GM21423 (cell line): ENCODE data around the gene AHR.

Source experiments
- ATAC-seq: cut with Tn5 transposase; IDR thresholded peaks from one replicate; pipeline ENCODE4 v1.9.1; 2021; ENCODE audit warnings: mild to moderate bottlenecking, moderate library complexity; ENCODE audit not compliant: unreplicated experiment

The AHR gene

DNA sequence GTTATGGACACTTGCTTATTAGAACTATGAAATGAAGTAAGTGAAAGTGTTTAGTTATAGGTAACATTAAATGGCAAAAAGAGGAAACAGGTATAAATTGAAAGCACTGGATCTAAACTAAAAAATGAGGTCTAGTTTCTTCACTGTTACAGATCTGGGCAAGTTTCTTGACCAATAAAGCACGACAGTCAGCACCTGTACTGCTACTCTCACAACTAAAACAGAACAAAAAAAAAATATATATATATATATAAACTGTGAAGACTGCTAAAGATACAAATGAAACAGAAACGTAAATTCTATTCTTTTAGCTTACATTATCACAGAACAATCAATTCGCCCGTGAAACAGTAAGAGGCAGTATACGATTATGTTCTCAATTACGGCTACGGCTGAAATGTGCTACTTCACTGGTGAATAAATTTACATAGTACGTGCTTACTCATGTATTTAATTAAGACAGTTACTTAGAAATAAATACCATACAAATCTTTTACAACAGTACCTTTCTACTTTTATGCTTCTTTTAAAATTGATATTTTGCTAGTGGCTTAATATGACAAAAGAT is 4.2 kb downstream of the AHR start:
- peak; percentile 28 for ATAC-seq

DNA sequence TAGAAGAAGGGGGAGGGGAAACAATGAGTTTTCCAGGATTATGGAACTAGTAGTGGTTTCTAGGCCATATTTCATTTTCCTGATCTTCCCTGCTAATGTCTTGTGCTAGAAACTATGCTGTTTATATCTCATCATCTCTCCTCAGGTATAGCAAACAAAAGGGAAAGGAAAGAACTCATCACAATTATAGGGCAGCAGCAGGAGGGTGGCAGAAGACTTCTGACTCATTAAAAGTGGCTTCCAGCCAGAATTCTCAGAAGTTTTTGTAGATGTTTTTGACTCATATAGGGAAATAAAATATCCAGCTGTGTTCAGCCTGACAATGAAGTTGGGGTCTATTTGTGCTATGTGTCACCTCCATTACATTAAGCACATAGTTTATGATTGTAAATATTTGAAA is 6.5 kb downstream of the AHR start:
- no peak for ATAC-seq

DNA sequence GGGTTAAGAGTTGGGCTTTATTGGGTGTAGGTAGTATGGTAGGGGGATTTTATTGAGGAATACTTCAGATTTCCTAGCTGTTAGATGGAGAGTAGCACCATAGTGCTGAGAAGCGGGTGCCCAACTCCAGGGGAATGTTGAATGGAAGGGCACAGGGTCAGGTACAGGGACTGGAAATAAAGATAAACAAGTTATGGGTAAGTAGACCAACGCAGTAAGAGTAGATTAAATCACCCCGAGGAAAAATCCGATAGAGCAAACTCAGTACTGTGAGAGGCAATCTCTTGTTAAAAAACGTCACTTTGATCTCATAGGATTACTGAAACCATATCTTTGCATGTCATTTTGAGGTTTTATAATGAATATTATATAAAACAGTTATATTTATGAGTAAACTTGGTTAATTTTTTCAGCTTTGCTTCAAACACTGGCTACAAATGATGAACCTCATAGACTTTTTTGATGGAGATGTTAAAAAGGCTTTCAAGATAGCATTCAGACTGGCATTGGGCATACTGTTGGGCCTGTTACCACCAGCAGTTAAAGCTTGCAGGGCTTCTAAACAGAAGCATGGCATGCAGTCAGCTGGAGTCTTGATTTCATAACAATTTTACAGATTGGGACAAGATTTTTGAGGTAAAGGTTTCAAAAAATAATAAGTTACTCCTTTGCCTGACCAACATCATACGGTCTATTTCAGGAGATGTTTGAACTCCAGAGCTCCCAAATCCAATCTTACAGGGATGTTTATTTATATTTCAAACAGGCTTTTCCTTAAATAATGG is 7.1 kb downstream of the AHR start:
- no peak for ATAC-seq

DNA sequence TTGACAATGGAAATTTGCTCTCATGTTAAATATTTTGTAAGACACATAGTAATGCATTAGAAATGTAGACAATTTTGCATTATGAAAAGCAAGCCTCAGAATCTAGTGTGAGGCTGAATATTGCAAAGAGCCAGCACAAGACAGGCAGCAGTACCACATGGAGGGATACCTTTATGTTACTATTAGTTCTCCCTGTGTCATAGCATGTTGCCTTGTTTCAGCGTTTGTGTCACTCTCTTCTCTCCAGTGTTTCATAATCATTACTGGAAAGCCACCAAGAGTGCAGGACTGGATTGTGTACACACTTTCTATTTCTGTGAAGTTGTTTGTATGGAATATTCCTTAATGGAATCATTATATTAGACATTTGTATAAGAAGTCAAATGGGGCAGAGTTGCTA is 8.5 kb downstream of the AHR start:
- no peak for ATAC-seq

DNA sequence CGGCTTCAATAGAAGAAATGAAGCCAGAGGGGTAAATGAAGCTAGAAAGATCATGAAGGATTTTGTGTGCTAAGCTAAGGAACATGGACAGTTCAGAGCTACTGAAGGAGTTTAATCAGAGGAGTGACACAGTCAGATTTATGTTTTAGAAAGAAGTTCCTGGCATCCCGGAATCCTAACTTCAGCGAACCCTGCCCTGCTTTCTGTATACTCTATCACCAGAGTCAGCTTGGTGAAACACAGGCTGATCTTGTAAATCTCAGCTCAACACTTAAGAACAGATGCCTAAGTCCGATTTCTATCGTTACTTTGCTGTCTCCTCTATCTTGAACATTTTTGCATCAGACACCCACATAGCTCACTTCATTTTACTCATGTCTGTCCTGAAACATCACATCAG is 9.1 kb downstream of the AHR start:
- ATAC-seq, result no peak

DNA sequence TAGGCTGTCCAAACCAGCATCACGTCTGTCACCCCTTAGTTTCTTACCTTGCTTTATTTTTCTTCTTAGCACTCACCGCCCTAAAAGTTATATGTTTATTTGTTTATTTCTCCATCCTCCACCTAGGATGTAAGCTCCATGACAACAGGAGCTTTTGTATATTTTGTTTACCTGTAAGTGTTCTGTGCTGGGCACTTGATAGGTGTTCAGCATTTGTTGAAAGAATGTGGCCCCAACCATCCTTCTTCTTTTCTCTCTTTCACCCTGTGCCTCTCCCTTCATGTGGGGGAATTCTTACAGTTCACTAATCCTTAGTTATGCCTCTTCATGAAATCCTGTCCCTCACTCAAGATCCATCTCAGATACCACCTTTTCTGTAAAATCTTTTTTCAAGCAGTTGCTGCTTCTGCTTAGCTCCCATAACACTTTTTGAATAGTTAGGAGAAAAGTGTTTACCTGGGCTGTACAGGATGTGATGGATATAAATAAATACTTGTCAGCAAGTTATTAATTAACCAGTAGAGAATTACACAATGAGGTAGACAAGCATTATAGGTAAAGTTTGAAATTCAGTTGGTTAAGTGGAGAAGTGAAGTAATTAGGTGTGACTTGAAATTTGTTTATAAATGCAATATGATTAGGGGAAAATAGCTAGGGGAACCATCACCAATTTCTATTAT is 9.7 kb downstream of the AHR start:
- ATAC-seq, result peak; percentile 40

DNA sequence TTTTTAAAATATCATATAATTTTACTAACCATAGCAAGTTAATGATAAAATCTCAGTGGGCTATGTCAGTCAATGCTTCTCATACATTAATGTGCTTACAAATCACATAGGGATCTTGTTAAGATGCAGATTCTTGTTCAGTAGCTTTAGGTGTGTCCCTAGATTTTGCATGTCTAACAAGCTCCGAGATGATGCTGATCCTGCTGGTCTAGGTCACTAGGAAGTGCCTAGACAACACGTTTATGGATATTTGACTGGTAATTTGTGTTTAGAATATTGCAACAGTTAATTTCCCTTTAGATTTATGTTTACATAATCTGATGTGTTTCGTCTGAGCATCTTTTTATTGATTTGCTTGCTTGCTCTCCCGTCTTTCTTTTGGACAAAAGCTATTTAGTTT is 12.7 kb downstream of the AHR start:
- no peak for ATAC-seq

DNA sequence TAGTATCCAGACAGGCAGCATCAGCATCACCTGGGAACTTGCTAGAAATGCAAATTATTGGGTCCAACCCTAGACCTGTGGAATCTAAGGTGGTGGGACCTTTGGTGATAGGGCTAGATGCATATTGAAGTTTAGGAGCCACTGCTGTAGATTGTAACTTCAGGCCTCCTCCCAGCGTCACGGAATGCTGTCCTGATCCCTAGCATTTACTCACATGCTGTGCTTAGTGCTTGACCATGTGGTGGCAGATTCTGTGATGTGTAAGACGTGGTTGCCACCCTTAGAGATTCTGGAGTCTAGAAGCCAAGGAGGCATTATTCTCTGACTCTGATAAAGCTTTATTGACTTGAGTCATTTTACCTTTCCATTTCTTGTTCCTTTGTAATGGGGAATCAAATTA is 13.5 kb downstream of the AHR start:
- no peak for ATAC-seq

DNA sequence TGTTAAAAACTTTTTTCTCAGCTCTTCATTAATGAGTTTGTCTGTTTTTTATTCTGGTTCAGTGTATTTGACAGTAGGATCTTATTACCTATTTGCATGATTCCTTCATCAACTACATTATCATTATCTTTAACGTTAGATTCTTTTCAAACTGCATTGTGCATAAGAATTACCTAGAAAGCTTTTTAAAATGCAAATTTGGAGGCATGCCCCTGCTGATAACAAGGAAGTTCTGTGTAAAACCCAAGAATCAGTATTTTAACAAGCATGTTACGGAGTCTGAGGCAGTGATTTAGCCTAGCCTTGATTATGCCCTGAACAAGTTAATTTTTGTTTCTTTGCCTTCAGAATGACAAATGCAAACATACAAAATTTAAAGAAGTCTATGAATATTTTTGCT is 14.2 kb downstream of the AHR start:
- no peak for ATAC-seq

DNA sequence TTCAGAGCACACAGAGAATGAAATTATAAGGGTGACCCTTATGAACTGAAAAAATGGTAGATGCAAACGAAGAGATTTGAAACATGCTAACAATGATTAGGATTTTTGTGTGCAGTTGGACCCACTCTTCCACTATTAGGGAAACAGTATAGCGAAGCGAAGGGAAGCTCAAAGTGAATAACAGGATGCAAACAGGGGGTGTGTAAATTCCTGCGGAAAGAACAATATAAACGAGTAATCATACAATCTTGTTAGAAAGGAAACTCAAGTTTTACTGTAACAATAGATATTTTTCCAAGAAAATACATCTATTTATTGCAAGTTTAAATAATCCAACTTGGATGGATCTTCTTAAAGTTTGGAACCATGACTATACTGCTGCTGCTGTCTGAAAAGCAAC is 14.7 kb downstream of the AHR start:
- no peak for ATAC-seq

DNA sequence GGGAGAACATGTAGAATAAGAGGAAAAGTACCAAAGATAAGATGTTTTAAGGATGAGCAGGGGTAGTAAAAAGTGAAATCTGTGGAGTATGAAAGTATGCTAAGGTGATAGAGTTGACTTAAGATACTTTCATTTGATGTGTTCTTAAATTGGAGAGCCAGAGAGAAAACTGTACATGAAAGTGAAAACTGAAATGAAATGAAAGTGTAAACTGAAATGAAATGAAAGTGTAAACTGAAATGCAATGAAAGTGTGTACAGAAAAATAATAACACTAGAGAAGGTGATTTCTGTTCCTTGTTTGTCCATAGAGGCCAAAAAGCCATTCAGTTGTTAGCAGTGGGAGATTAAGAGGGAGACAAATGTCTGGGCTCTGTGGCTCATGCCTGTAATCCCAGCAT is 17.5 kb downstream of the AHR start:
- ATAC-seq, result peak; percentile 55

DNA sequence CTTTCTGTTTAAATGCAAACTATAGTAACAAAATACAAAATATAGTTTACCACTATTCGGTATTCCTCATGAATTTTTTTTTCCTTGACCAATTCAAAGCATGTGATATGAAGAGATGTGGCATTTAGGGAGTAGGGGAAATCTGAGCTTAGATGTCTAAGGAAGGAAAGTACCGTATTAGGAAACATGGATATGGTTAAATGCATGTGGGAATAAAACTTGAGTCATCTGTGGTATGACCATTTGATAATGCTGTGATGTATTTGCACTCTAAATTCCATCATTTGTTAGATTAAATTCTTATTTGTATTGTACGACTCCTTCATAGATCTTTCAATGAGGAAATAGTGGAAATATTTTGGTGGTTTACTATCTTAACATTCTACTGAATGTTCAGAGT is 19.7 kb downstream of the AHR start:
- ATAC-seq, result no peak

DNA sequence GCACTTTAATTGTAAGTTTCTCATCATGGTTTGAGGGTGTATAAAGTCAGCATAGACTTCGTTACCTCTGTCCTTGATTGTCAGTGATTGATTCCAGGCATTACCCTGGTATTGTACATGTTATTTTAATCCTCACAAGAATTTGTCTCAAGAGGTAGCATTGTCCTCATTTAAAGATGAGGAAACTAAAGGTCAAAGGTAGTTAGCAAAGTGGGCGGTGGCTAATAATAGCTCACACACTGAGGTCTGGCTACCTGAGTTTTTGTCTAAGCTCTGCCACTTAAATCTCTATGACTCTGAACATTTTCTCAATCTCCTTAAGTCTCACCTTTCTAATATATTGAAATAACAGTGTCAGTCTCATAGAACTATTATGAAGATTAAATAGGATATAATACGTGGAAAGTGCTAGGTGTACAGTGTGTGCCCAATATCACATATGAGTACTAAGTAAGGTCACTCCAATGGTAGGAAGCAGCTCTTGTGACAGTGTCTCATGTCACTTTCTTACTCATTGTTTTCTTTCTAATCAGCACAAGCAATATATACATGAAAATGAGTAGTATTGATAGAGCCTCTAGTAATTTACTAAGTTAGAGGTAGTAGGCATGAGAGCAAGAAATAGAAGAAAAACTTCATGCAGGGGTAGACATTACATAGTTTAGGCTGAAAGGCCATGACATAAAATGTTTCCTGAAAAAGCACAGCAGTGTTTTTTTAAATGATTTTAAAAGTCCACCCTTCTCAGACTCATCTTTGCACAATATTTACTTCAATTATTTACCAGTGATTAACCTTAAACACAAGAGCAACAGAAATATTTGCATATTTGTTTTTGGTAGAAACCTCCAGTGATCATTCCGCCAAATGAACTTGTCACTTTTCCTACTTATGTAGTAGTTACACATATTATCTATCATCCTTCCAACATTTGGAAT is 21.0 kb downstream of the AHR start:
- no peak for ATAC-seq

DNA sequence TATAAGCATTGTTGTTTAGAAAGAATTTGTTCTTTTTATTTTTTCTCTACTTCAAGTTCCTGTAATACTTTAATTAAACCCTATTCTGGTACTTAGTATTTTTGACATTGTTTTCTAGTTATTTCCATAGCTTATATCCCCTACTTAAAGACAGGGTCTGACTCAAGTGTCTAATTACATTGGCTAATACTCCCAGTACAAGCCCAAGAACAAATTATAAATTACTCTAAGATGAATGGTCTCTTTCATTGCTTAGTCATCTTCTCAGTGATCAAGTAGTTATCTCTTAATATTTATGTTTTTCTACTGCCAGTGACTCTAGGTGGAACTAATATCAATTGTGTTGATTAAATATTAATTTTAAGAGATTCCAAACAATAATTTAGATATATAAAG is 21.6 kb downstream of the AHR start:
- ATAC-seq, result no peak

DNA sequence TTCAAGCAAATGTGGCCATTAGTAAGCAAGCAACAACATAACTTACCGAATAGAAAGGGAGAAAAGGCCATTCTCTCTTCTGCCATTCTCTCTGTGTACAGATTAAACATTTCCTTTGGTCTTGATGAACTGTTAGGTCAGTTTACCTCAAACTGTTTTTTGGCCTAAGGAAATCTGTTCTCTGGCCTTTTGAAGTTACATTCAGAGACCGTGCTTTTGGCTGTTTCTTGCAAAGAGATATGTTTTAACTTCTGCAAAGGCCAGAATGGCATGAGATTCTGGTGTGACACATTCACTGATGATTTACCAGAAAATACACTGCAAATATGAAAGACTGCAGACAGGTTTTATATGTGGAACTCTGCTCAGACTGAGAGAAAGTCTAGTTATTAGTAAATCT is 22.2 kb downstream of the AHR start:
- ATAC-seq, result no peak

DNA sequence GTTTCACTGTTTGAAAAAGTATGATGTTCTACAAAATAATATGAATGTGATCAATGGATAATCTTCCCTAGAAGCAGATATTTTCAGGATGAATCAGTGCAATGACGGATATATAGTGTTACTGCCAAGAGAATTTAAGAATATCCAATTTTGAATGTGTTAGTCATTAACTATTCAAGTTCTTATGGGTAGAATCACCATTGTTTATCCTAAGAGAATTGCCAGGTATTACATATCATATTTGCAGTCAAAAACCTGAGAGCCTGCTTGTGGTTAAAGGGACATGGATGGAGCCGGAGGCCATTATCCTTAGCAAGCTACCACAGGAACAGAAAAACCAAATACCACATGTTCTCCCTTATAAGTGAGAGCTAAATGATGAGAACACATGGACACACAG is 26.9 kb downstream of the AHR start:
- no peak for ATAC-seq

DNA sequence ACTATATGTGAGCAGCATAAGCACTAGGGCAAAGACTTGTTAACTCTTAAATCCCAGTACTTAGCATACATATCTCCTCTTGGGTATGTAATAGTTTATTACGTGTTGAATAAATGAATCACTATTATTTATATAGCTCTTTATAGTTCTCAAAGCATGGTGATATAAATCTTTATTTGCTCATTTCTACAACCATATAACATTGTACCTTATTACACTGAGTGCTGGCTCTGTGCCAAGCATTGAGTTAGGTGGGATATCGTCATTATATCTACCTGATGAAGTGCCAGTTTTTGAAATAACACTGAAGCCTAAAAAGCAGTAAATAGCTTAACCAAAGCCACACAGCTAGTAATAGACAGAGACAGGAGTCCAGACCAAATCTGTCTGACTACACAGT is 27.9 kb downstream of the AHR start:
- no peak for ATAC-seq

DNA sequence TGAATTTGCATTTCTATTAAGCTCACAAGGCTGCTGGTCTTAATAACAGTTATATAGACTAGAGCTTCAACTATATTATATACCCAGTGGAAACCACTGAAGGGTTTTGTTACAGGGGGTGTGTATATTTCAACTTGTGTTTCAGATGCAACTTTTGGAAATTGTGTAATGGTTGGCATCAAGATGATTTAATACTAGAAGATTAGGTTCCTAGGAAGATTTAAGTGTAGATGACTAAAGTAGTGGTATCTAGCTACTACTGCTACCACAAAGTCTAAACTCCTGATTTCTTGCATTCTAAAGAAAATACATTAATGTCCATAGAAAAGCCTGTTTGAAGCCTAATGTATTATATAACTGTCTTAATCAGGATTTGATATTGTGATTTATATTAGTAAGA is 30.2 kb downstream of the AHR start:
- no peak for ATAC-seq

DNA sequence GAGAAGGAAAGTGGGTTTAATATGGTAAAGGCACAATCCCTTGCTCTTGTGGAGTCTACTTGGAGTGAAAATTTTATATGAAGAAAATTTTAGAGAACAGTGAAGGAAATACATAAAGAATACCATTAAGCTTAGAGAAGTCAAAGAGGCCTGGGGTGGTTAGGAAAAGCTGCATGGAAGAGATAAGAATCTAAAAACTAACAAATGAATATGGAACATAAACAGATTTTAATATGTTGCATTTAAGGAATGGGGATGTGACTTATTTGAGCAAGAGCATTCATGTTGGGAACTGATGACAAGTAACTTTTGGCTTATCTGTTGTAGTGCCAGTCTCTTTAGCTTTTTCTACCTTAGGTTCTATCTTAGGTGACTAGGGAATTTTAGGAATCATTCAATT is 31.0 kb downstream of the AHR start:
- no peak for ATAC-seq

DNA sequence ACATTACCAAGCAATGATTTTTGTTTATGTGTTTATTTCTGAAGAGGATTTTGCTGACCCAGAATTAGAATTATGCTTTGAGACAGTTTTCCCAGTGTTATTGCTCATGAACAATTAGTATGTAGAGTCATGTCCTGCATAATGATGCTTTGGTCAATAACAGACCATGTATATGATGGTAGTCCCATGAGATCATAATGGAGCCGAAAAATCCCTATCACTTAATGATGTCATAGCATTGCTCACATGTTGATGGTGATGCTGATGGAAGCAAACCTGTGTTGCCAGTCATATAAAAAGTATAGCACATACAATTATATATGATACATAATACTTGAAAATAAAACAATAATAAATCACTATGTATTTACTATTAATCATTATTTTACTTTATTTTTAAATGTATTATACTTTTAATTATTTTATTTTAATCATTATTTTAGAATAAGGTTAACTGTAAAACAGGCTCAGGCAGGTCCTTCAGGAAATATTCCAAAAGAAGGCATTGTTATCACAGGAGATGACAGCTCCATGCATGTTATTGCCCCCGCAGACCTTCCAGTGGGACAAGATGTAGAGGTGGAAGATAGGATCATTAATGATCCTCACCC is 33.5 kb downstream of the AHR start:
- ATAC-seq, result no peak

DNA sequence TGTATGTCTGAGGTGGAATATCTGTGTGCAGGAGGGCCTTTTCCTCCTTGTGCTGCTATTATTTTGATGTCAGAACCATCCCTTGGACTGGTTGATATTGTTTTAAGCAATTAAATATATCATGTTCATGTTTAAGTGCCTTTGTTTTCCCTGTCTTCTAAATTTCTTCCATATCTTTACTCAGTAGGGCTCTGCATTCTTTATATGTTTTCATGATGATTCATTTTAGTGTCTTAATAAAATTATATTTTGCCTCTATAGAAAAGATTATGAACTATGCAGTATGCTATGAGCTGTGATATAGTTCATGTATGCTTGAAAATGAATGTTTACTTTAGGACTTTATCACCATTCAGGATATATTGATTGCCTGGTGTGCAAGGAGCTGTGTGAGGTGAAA is 34.8 kb downstream of the AHR start:
- no peak for ATAC-seq
